ENCODE results near the gene MTCP1. TPM values are rescaled to one million over a fixed set of nuclear protein-coding genes. Genes with fewer than 3 reads are reported as not detected.

Gene MTCP1
- total RNA-seq (10 to 100 TPM; 12.2 to 18.0 TPM), total RNA-seq (0.93 to 1.6 reads per million in 2 donors)

GRCh38 chrX:155070975-155071693 lies at the start of gene MTCP1, which contains the start of the genes BRCC3 and CMC4:
Gene MTCP1 (minus strand): TSS chrX:155071136. CDS start chrX:155066010, 5,126 bp downstream.
Gene BRCC3 (plus strand): TSS chrX:155071508. CDS start chrX:155071528, 20 bp downstream.
Gene CMC4 (minus strand): TSS chrX:155071136. CDS start chrX:155064023, 7,113 bp downstream.
- Mint-ChIP-seq H3K4me3 (peak within 1 kb of the TSS; percentile 89), H3K27ac (peak within 1 kb of the TSS; percentile 90), H3K4me1 (peaks cover 38% of the 10 kb centered on the region), H3K36me3 (ENCODE audit: low read depth) (peaks cover 7% of the 10 kb centered on the region), H3K27me3 (no peaks in the 10 kb centered on the region)
- DNase-seq (peak; percentile 48 to 72 (median 70)), ATAC-seq (peak; percentile 83)
- H3K9me3 ChIP-seq (ENCODE audit: control insufficient read depth, low read length, poor library complexity, severe bottlenecking), result no peaks in the 10 kb centered on the region

- H3K4me1 Mint-ChIP-seq, result no peaks in the 10 kb centered on the region
- no peak overlapping the region for H3K27ac Mint-ChIP-seq
- H3K4me3 Mint-ChIP-seq, result no peak overlapping the region
- no peaks in the 10 kb centered on the region for H3K27me3 Mint-ChIP-seq
- ATAC-seq, result no peak
- DNase-seq, result no peak
- H3K36me3 Mint-ChIP-seq (ENCODE audit: low read depth), result peaks cover 8% of the 10 kb centered on the region
- H3K9me3 ChIP-seq (ENCODE audit: control insufficient read depth, low read length, poor library complexity, severe bottlenecking), result no peaks in the 10 kb centered on the region
Measured at GRCh38 chrX:155115174-155115819, 44.4 kb upstream of the MTCP1 start.

- no peak overlapping the region for H3K4me3 Mint-ChIP-seq
- H3K36me3 Mint-ChIP-seq (ENCODE audit: low read depth), result peaks cover 7% of the 10 kb centered on the region
- H3K27me3 Mint-ChIP-seq, result no peaks in the 10 kb centered on the region
- H3K27ac Mint-ChIP-seq, result no peak overlapping the region
- no peaks in the 10 kb centered on the region for H3K9me3 ChIP-seq (ENCODE audit: control insufficient read depth, low read length, poor library complexity, severe bottlenecking)
- ATAC-seq, result no peak
- DNase-seq, result no peak
- no peaks in the 10 kb centered on the region for H3K4me1 Mint-ChIP-seq
Measured at GRCh38 chrX:155113097-155113496, 42.2 kb upstream of the MTCP1 start.

- Mint-ChIP-seq H3K4me3 (no peak overlapping the region), H3K27me3 (no peaks in the 10 kb centered on the region), H3K27ac (no peak overlapping the region), H3K36me3 (ENCODE audit: low read depth) (peaks cover 7% of the 10 kb centered on the region), H3K4me1 (no peaks in the 10 kb centered on the region)
- no peaks in the 10 kb centered on the region for H3K9me3 ChIP-seq (ENCODE audit: control insufficient read depth, low read length, poor library complexity, severe bottlenecking)
- DNase-seq, result no peak
- ATAC-seq, result no peak
Measured at GRCh38 chrX:155112171-155112570, 41.2 kb upstream of the MTCP1 start.

GRCh38 chrX:155108427-155108826 lies 37.5 kb upstream of the MTCP1 start:
- no peaks in the 10 kb centered on the region for H3K9me3 ChIP-seq (ENCODE audit: control insufficient read depth, low read length, poor library complexity, severe bottlenecking)
- peaks cover 7% of the 10 kb centered on the region for H3K36me3 Mint-ChIP-seq (ENCODE audit: low read depth)
- ATAC-seq (no peak), DNase-seq (no peak)
- H3K4me1 Mint-ChIP-seq, result peaks cover 3% of the 10 kb centered on the region
- no peaks in the 10 kb centered on the region for H3K27me3 Mint-ChIP-seq
- H3K4me3 Mint-ChIP-seq, result no peak overlapping the region
- H3K27ac Mint-ChIP-seq, result no peak overlapping the region

GRCh38 chrX:155105919-155106318 lies 35.0 kb upstream of the MTCP1 start:
- H3K27me3 Mint-ChIP-seq, result no peaks in the 10 kb centered on the region
- no peak overlapping the region for H3K4me3 Mint-ChIP-seq

GRCh38 chrX:155094468-155095061 lies 23.6 kb upstream of the MTCP1 start:
- no peaks in the 10 kb centered on the region for H3K36me3 Mint-ChIP-seq (ENCODE audit: low read depth)
- H3K27me3 Mint-ChIP-seq, result no peaks in the 10 kb centered on the region
- ATAC-seq (peak; percentile 80), DNase-seq (no peak)
- H3K4me1 Mint-ChIP-seq, result peaks cover 4% of the 10 kb centered on the region
- H3K4me3 Mint-ChIP-seq, result no peak overlapping the region
- no peak overlapping the region for H3K27ac Mint-ChIP-seq
- no peaks in the 10 kb centered on the region for H3K9me3 ChIP-seq (ENCODE audit: control insufficient read depth, low read length, poor library complexity, severe bottlenecking)

More at GRCh38 chrX:155105919-155106318, 35.0 kb upstream of the MTCP1 start:
- peak overlapping the region; percentile 21 for H3K27ac Mint-ChIP-seq
- DNase-seq (no peak), ATAC-seq (no peak)
- H3K36me3 Mint-ChIP-seq (ENCODE audit: low read depth), result peaks cover 2% of the 10 kb centered on the region
- peaks cover 3% of the 10 kb centered on the region for H3K4me1 Mint-ChIP-seq
- no peaks in the 10 kb centered on the region for H3K9me3 ChIP-seq (ENCODE audit: control insufficient read depth, low read length, poor library complexity, severe bottlenecking)

- no peaks in the 10 kb centered on the region for H3K9me3 ChIP-seq (ENCODE audit: control insufficient read depth, low read length, poor library complexity, severe bottlenecking)
- Mint-ChIP-seq H3K4me3 (no peak overlapping the region), H3K27ac (no peak overlapping the region), H3K36me3 (ENCODE audit: low read depth) (no peaks in the 10 kb centered on the region), H3K27me3 (no peaks in the 10 kb centered on the region), H3K4me1 (peaks cover 8% of the 10 kb centered on the region)
- ATAC-seq, result no peak
- DNase-seq, result no peak
Measured at GRCh38 chrX:155086961-155087735, 16.2 kb upstream of the MTCP1 start.

- no peak overlapping the region for H3K27ac Mint-ChIP-seq
- no peak overlapping the region for H3K4me3 Mint-ChIP-seq
- H3K4me1 Mint-ChIP-seq, result peaks cover 8% of the 10 kb centered on the region
- DNase-seq (peak; percentile 8 to 27 (median 15)), ATAC-seq (peak; percentile 48)
- no peaks in the 10 kb centered on the region for H3K36me3 Mint-ChIP-seq (ENCODE audit: low read depth)
- H3K27me3 Mint-ChIP-seq, result no peaks in the 10 kb centered on the region
- H3K9me3 ChIP-seq (ENCODE audit: control insufficient read depth, low read length, poor library complexity, severe bottlenecking), result no peaks in the 10 kb centered on the region
Measured at GRCh38 chrX:155086202-155086840, 15.4 kb upstream of the MTCP1 start.

GRCh38 chrX:155071694-155072280 lies 851 bp upstream of the MTCP1 start:
- Mint-ChIP-seq H3K4me1 (peaks cover 38% of the 10 kb centered on the region), H3K27me3 (no peaks in the 10 kb centered on the region), H3K4me3 (peak overlapping the region; percentile 89), H3K36me3 (ENCODE audit: low read depth) (peaks cover 7% of the 10 kb centered on the region), H3K27ac (peak overlapping the region; percentile 90)
- DNase-seq (no peak), ATAC-seq (peak; percentile 8)
- no peaks in the 10 kb centered on the region for H3K9me3 ChIP-seq (ENCODE audit: control insufficient read depth, low read length, poor library complexity, severe bottlenecking)

- peak overlapping the region; percentile 81 for H3K4me3 Mint-ChIP-seq
Measured at GRCh38 chrX:155070663-155070974, 317 bp downstream of the MTCP1 start.

GRCh38 chrX:155070038-155070437 lies 898 bp downstream of the MTCP1 start:
- H3K4me3 Mint-ChIP-seq, result peak overlapping the region; percentile 81
- no peak for ATAC-seq
- no peak for DNase-seq
- peak overlapping the region; percentile 90 for H3K27ac Mint-ChIP-seq
- H3K4me1 Mint-ChIP-seq, result peaks cover 33% of the 10 kb centered on the region
- no peaks in the 10 kb centered on the region for H3K27me3 Mint-ChIP-seq
- H3K9me3 ChIP-seq (ENCODE audit: control insufficient read depth, low read length, poor library complexity, severe bottlenecking), result no peaks in the 10 kb centered on the region
- peaks cover 4% of the 10 kb centered on the region for H3K36me3 Mint-ChIP-seq (ENCODE audit: low read depth)

More at GRCh38 chrX:155070663-155070974, 317 bp downstream of the MTCP1 start:
- no peak for DNase-seq
- Mint-ChIP-seq H3K27ac (peak overlapping the region; percentile 90), H3K36me3 (ENCODE audit: low read depth) (peaks cover 7% of the 10 kb centered on the region), H3K27me3 (no peaks in the 10 kb centered on the region), H3K4me1 (peaks cover 38% of the 10 kb centered on the region)
- H3K9me3 ChIP-seq (ENCODE audit: control insufficient read depth, low read length, poor library complexity, severe bottlenecking), result no peaks in the 10 kb centered on the region
- ATAC-seq, result no peak

All from T-helper 17 cell (primary cell).